ENCODE measurements around the gene RAB11FIP3.
"Not testable (repeated sequence)": the region's sequence is repeated elsewhere in the genome, so short reads cannot be mapped to it uniquely, and the experiment has no call there.

Gene RAB11FIP3

GRCh38 chr16:476039-476438, 50.6 kb downstream of the RAB11FIP3 start:
- H3K9me3 Mint-ChIP-seq: no peaks in the 10 kb centered on the region
- H3K36me3 Mint-ChIP-seq (ENCODE audit: low read depth): peaks cover 2% of the 10 kb centered on the region
- H3K4me1 Mint-ChIP-seq (ENCODE audit: low read depth): no peaks in the 10 kb centered on the region
- no peak overlapping the region for H3K27ac Mint-ChIP-seq
- no peaks in the 10 kb centered on the region for H3K27me3 Mint-ChIP-seq (ENCODE audit: low read depth)
- H3K4me3 Mint-ChIP-seq: no peak overlapping the region

GRCh38 chr16:477301-478157, 52.1 kb downstream of the RAB11FIP3 start:
- Mint-ChIP-seq H3K4me3 (no peak overlapping the region), H3K4me1 (ENCODE audit: low read depth) (no peaks in the 10 kb centered on the region), H3K9me3 (no peaks in the 10 kb centered on the region), H3K27ac (no peak overlapping the region), H3K36me3 (ENCODE audit: low read depth) (peaks cover 2% of the 10 kb centered on the region), H3K27me3 (ENCODE audit: low read depth) (no peaks in the 10 kb centered on the region)

- not testable (repeated sequence) for H3K27me3 Mint-ChIP-seq (ENCODE audit: low read depth); H3K36me3 Mint-ChIP-seq (ENCODE audit: low read depth); H3K4me1 Mint-ChIP-seq (ENCODE audit: low read depth); H3K9me3 Mint-ChIP-seq; H3K4me3 Mint-ChIP-seq; H3K27ac Mint-ChIP-seq
These were observed 52.8 kb downstream of the RAB11FIP3 start for GRCh38 chr16:478287-478686.

GRCh38 chr16:482468-483185, 57.2 kb downstream of the RAB11FIP3 start:
- Mint-ChIP-seq H3K27ac (no peak overlapping the region), H3K9me3 (no peaks in the 10 kb centered on the region), H3K27me3 (ENCODE audit: low read depth) (no peaks in the 10 kb centered on the region)

GRCh38 chr16:483341-484075, 58.1 kb downstream of the RAB11FIP3 start:
- H3K36me3 Mint-ChIP-seq (ENCODE audit: low read depth): no peaks in the 10 kb centered on the region
- H3K9me3 Mint-ChIP-seq: no peaks in the 10 kb centered on the region
- H3K27me3 Mint-ChIP-seq (ENCODE audit: low read depth): no peaks in the 10 kb centered on the region
- H3K4me3 Mint-ChIP-seq: no peak overlapping the region
- H3K27ac Mint-ChIP-seq: no peak overlapping the region
- H3K4me1 Mint-ChIP-seq (ENCODE audit: low read depth): peaks cover 1% of the 10 kb centered on the region

More at GRCh38 chr16:482468-483185, 57.2 kb downstream of the RAB11FIP3 start:
- H3K4me3 Mint-ChIP-seq: no peak overlapping the region
- H3K36me3 Mint-ChIP-seq (ENCODE audit: low read depth): no peaks in the 10 kb centered on the region
- H3K4me1 Mint-ChIP-seq (ENCODE audit: low read depth): no peaks in the 10 kb centered on the region

- peaks cover 1% of the 10 kb centered on the region for H3K4me1 Mint-ChIP-seq (ENCODE audit: low read depth)
These were observed 64.2 kb downstream of the RAB11FIP3 start for GRCh38 chr16:489606-490005.

GRCh38 chr16:490768-491167, 65.3 kb downstream of the RAB11FIP3 start:
- Mint-ChIP-seq H3K4me1 (ENCODE audit: low read depth) (peaks cover 1% of the 10 kb centered on the region), H3K9me3 (no peaks in the 10 kb centered on the region), H3K27me3 (ENCODE audit: low read depth) (no peaks in the 10 kb centered on the region), H3K36me3 (ENCODE audit: low read depth) (no peaks in the 10 kb centered on the region), H3K4me3 (no peak overlapping the region), H3K27ac (no peak overlapping the region)

More at GRCh38 chr16:489606-490005, 64.2 kb downstream of the RAB11FIP3 start:
- H3K9me3 Mint-ChIP-seq: no peaks in the 10 kb centered on the region
- no peak overlapping the region for H3K4me3 Mint-ChIP-seq
- no peak overlapping the region for H3K27ac Mint-ChIP-seq
- H3K36me3 Mint-ChIP-seq (ENCODE audit: low read depth): no peaks in the 10 kb centered on the region
- H3K27me3 Mint-ChIP-seq (ENCODE audit: low read depth): no peaks in the 10 kb centered on the region

- Mint-ChIP-seq H3K27ac (no peak overlapping the region), H3K4me3 (no peak overlapping the region), H3K4me1 (ENCODE audit: low read depth) (peaks cover 1% of the 10 kb centered on the region), H3K36me3 (ENCODE audit: low read depth) (no peaks in the 10 kb centered on the region), H3K27me3 (ENCODE audit: low read depth) (no peaks in the 10 kb centered on the region), H3K9me3 (no peaks in the 10 kb centered on the region)
These were observed 65.9 kb downstream of the RAB11FIP3 start for GRCh38 chr16:491220-491919.

- H3K36me3 Mint-ChIP-seq (ENCODE audit: low read depth): no peaks in the 10 kb centered on the region
- H3K27ac Mint-ChIP-seq: no peak overlapping the region
- H3K4me3 Mint-ChIP-seq: no peak overlapping the region
- H3K9me3 Mint-ChIP-seq: no peaks in the 10 kb centered on the region
- H3K4me1 Mint-ChIP-seq (ENCODE audit: low read depth): peaks cover 1% of the 10 kb centered on the region
- H3K27me3 Mint-ChIP-seq (ENCODE audit: low read depth): no peaks in the 10 kb centered on the region
These were observed 66.9 kb downstream of the RAB11FIP3 start for GRCh38 chr16:492211-492875.

- not testable (repeated sequence) for H3K27me3 Mint-ChIP-seq (ENCODE audit: low read depth); H3K4me1 Mint-ChIP-seq (ENCODE audit: low read depth); H3K4me3 Mint-ChIP-seq; H3K36me3 Mint-ChIP-seq (ENCODE audit: low read depth); H3K27ac Mint-ChIP-seq; H3K9me3 Mint-ChIP-seq
These were observed 69.2 kb downstream of the RAB11FIP3 start for GRCh38 chr16:494676-495075.

GRCh38 chr16:495127-495748, 69.8 kb downstream of the RAB11FIP3 start:
- H3K4me3 Mint-ChIP-seq: no peak overlapping the region

GRCh38 chr16:496097-496886, 70.8 kb downstream of the RAB11FIP3 start:
- Mint-ChIP-seq H3K27me3 (ENCODE audit: low read depth) (no peaks in the 10 kb centered on the region), H3K4me3 (no peak overlapping the region), H3K9me3 (no peaks in the 10 kb centered on the region), H3K36me3 (ENCODE audit: low read depth) (no peaks in the 10 kb centered on the region), H3K4me1 (ENCODE audit: low read depth) (no peaks in the 10 kb centered on the region), H3K27ac (no peak overlapping the region)

More at GRCh38 chr16:495127-495748, 69.8 kb downstream of the RAB11FIP3 start:
- no peaks in the 10 kb centered on the region for H3K4me1 Mint-ChIP-seq (ENCODE audit: low read depth)
- no peaks in the 10 kb centered on the region for H3K27me3 Mint-ChIP-seq (ENCODE audit: low read depth)
- H3K27ac Mint-ChIP-seq: no peak overlapping the region
- no peaks in the 10 kb centered on the region for H3K9me3 Mint-ChIP-seq
- H3K36me3 Mint-ChIP-seq (ENCODE audit: low read depth): no peaks in the 10 kb centered on the region

GRCh38 chr16:497258-497657, 71.8 kb downstream of the RAB11FIP3 start:
- no peaks in the 10 kb centered on the region for H3K36me3 Mint-ChIP-seq (ENCODE audit: low read depth)
- H3K9me3 Mint-ChIP-seq: no peaks in the 10 kb centered on the region
- no peaks in the 10 kb centered on the region for H3K27me3 Mint-ChIP-seq (ENCODE audit: low read depth)
- H3K4me1 Mint-ChIP-seq (ENCODE audit: low read depth): no peaks in the 10 kb centered on the region
- H3K27ac Mint-ChIP-seq: no peak overlapping the region
- H3K4me3 Mint-ChIP-seq: no peak overlapping the region

Measured in T-helper 1 cell treated with Interleukin-12 subunit alpha and Interleukin-12 subunit beta and Interleukin-4 antibody, amounts not matched to agents 30 μg/mL and 1 μg/mL, for 36 hours (primary cell).